Hematopoietic multipotent progenitor cell treated with erythropoietin and hydrocortisone succinate and interleukin-3 and kit ligand, for 6 days (in vitro differentiated cells): Measurements from ENCODE around the gene FAM200A.

ENCODE experiments used
- DNase-seq: peaks from one replicate; pipeline ENCODE4 v3.0.0-alpha.2; 2015

Gene FAM200A

GRCh38 chr7:99499721-99500636 lies 51.9 kb downstream of the FAM200A start, which contains the start of gene ZNF394:
TSS of gene ZNF394 (minus strand) at chr7:99500281. CDS start at chr7:99500093, 188 bp downstream.
- DNase-seq: peak; percentile 98

GRCh38 chr7:99499371-99499720 lies 52.6 kb downstream of the FAM200A start:
- peak; percentile 60 for DNase-seq

GRCh38 chr7:99498546-99498944 lies 53.4 kb downstream of the FAM200A start:
- no peak for DNase-seq

GRCh38 chr7:99497766-99498545 lies 54.0 kb downstream of the FAM200A start:
- DNase-seq: peak; percentile 77
